ENCODE data around the gene NEK4.

NEK4 gene

DNA sequence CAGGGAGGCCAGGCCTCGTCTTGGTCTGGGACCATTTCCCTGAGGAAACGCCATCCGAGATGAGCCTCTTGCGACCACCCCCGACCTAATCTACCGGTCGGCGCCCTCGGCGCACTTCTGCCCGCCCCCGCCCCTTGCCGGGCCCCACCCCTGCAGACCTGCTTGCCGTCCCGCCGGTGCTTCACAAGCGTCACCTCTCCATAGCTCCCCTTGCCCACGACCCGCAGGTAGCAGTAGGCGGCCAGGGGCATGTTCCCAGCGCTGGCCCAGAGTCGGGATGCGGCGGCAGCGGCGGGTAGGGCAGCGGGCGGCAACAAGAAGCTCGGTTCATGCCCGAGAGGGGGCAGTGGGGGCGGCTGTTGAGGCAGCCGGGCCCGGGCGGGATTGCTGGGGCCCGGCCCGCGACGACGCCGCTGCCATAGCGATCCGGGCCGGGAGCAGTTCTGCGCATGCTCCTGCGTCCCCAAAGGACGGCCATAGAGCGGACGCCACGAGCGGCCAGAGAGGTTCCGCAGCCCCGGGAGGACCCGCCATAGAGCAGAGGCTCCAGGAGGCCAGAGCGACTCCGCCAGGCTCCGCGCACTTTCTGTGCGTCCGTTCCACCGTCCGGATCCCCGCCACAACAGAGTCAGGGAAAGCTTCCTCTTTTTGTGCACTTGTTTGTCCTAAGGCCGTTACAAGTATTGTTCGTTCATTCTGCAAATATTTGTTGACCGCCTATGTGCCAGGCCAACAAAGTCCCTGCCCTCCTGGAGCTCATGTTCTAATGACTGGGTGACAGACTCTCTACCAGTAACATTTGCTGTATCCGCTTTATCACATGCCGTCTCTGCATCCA lies at the start of gene NEK4:
Gene NEK4 (minus strand): TSS at position 445 of the 838 bp plus-strand sequence. CDS start 194 bp downstream, at position 251.
- peak; percentile 91 for DNase-seq
- H3K4me1 Mint-ChIP-seq, result peaks cover 23% of the 10 kb centered on the region
- peak within 1 kb of the TSS; percentile 88 for H3K4me3 Mint-ChIP-seq
- H3K27me3 Mint-ChIP-seq, result peaks cover 5% of the 10 kb centered on the region
- H3K9me3 Mint-ChIP-seq, result no peaks in the 10 kb centered on the region
- CTCF ChIA-PET, result interaction anchor here (0.5 to 1.3 kb wide), 3 partner anchors 28 to 358 kb away, joined by 3 to 6 read pairs (median 3); no protein-coding TSS in a partner anchor
- H3K27ac Mint-ChIP-seq, result peak within 1 kb of the TSS; percentile 86
- peaks cover 11% of the 10 kb centered on the region for H3K36me3 Mint-ChIP-seq

DNA sequence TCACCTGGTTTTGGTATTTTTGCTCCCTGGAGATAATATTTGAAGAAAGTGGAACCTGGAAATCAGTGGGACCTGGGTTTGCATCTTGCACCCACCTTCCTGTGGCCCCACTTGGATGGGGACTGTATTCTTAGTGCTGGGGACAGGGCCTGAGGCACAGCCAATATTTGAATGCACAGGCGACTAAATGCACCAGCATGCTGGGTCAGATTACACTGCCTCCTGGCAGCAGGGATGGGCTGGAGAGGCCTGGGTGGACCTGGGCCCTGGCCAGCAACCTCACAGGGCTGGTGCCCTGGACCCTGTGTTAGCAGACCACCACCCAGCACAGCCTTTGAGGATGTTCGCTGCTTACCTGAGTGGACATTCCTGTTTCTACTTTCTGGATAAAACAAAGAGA lies 49.2 kb upstream of the NEK4 start:
- Mint-ChIP-seq H3K4me1 (no peaks in the 10 kb centered on the region), H3K4me3 (no peak overlapping the region), H3K27ac (no peak overlapping the region), H3K27me3 (no peaks in the 10 kb centered on the region), H3K36me3 (no peaks in the 10 kb centered on the region), H3K9me3 (no peaks in the 10 kb centered on the region)
- DNase-seq, result no peak
- CTCF ChIA-PET, result interaction anchor here (1.5 to 2.3 kb wide), 2 partner anchors 11 to 19 kb away, joined by 3 to 9 read pairs; no protein-coding TSS in a partner anchor

DNA sequence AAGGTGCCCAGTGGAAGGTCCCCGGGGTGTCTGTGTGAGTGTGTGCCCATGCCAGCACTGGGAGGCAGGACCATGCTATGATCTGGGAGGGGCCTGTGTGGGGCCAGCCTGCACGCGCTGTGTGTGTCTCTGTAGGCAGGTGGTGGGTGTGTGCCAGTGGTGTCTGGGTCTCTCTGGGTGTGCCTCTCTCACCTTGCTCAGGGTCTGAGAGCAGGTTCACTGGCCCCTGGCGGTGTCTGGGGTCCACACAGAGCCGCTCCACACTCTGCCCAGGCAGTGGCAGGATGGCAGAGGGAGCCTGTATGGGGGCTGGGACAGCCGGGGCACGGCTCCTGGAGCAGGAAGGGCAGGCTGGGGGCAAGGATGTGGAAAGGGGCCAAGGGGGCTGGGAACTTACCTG lies 47.1 kb upstream of the NEK4 start:
- Mint-ChIP-seq H3K4me1 (no peaks in the 10 kb centered on the region), H3K27me3 (no peaks in the 10 kb centered on the region), H3K9me3 (no peaks in the 10 kb centered on the region), H3K4me3 (no peak overlapping the region), H3K27ac (no peak overlapping the region), H3K36me3 (no peaks in the 10 kb centered on the region)
- DNase-seq, result no peak
- CTCF ChIA-PET, result interaction anchor here (1.3 kb wide), 1 partner anchor 9 kb away, joined by 3 read pairs; no protein-coding TSS in a partner anchor

DNA sequence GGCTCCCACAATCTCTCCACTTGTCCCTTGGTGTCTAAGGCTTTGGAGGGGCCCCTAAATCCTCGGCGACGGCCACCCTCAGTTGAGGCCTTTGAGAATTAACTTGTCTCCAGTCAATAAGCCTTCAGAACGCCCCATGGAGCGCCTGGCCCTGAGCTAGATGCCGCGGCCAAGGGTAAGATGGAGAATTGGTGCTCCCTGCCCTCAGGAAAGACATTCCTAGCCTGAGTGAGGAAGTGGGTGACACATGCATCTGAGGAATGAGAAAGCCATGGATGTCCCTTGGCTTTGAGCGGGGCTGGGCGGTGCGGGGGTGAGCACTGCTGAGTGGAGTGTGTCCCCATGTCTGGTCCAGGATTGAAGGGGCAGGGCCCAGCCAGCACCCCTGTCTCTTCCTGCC lies 46.5 kb upstream of the NEK4 start:
- CTCF ChIA-PET, result interaction anchor here (1.3 to 1.5 kb wide), 2 partner anchors 9 to 19 kb away, joined by 3 to 4 read pairs; no protein-coding TSS in a partner anchor
- no peak for DNase-seq
- H3K36me3 Mint-ChIP-seq, result no peaks in the 10 kb centered on the region
- H3K9me3 Mint-ChIP-seq, result no peaks in the 10 kb centered on the region
- H3K27ac Mint-ChIP-seq, result no peak overlapping the region
- no peaks in the 10 kb centered on the region for H3K4me1 Mint-ChIP-seq
- no peaks in the 10 kb centered on the region for H3K27me3 Mint-ChIP-seq
- no peak overlapping the region for H3K4me3 Mint-ChIP-seq

DNA sequence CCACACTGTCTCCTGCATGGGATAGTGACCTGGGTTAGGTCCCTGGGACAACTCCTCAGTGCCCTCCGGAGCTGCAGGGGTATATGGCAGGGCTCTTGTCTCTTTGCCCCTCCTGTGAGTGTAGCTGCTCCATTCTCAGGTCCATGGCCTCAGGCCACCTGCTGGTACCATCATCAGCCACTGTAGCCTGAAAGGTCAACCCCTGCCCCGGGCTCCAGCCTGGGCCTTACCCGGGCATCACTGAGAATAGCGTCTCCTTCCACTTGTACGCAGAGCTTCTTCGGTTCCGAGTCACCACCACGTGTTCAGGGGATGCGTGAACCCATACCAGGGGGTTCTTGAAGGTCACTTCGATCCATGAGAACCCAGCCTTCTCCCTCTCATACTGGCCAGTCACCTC lies 45.9 kb upstream of the NEK4 start:
- no peak overlapping the region for H3K27ac Mint-ChIP-seq
- no peaks in the 10 kb centered on the region for H3K36me3 Mint-ChIP-seq
- DNase-seq, result no peak
- H3K27me3 Mint-ChIP-seq, result no peaks in the 10 kb centered on the region
- no peaks in the 10 kb centered on the region for H3K9me3 Mint-ChIP-seq
- H3K4me3 Mint-ChIP-seq, result no peak overlapping the region
- H3K4me1 Mint-ChIP-seq, result no peaks in the 10 kb centered on the region
- CTCF ChIA-PET, result interaction anchor here (1.3 to 1.5 kb wide), 2 partner anchors 10 to 18 kb away, joined by 3 to 4 read pairs; no protein-coding TSS in a partner anchor

DNA sequence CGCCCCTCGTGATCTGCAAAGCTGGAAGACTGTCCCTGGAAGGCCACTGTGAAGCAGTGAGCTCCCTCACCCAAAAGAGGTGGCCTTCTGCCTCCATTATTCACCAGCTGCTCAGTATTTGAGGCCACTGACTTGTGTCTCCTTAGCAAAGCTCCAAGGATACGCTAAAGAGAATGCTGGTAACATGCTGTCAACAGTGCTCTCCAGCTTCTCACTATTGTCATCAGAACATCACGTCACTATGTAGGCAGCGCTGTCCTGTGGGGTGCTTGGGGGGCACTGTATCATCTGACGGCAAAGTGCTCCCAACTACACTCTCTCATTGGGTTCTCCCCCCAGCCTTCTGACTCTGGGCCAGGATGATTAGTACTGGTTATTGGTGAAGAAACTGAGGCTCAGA lies 45.5 kb upstream of the NEK4 start:
- H3K4me1 Mint-ChIP-seq, result no peaks in the 10 kb centered on the region
- H3K27ac Mint-ChIP-seq, result no peak overlapping the region
- no peaks in the 10 kb centered on the region for H3K36me3 Mint-ChIP-seq
- no peak overlapping the region for H3K4me3 Mint-ChIP-seq
- CTCF ChIA-PET, result interaction anchor here (0.6 to 1.5 kb wide), 2 partner anchors 8 to 18 kb away, joined by 3 to 4 read pairs; no protein-coding TSS in a partner anchor
- no peak for DNase-seq
- no peaks in the 10 kb centered on the region for H3K27me3 Mint-ChIP-seq
- no peaks in the 10 kb centered on the region for H3K9me3 Mint-ChIP-seq

DNA sequence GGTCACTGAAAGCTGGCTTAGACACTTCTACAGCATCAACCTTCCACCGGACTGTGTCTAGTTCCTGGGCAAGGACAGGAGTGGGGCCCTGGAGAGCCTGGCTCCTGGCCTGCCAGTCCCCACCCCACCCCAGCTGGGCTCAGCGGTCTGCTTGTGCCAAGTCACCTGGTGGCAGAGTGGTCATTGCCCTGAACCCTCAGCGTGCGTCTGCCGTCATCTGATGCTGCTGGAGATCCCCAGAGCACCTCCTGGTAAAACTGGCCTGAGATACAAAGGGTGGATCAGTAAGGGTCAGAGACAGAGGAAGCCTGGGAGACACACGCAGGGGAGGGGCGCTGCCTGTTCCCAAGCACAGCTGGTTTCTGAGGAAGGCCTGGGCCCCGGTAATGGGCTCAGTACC lies 43.1 kb upstream of the NEK4 start:
- Mint-ChIP-seq H3K4me1 (peaks cover 5% of the 10 kb centered on the region), H3K27ac (no peak overlapping the region)

DNA sequence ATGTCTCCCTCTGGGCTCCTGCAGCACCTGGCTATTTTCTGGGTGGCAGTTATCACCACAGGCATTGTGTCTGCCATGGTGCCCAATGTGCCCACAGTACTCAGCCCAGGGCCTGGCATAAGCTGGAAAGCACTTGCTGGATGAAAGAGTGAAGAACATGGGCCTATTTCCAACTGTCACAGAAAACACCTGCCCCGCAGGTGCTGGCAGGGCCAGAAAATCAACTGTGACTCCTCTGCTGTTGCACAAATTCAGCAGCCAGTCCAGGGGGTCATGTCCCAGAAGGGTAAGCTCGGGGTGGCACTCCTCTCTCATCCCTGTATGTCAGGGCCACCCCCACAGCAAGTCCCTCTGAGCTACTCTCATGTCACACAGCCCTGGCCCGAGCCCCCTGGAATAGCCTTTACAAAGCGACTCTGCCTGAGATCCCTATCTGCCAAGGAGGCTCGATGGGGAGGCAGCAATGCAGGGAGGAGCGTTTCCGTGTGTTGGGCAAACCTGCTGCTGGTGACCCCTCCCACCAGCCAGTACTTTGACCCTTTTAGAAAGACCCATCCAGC lies 40.8 kb upstream of the NEK4 start:
- CTCF ChIA-PET, result interaction anchor here (1.0 to 2.0 kb wide), 2 partner anchors 10 to 12 kb away, joined by 3 to 8 read pairs; no protein-coding TSS in a partner anchor
- H3K9me3 Mint-ChIP-seq, result no peaks in the 10 kb centered on the region
- H3K4me3 Mint-ChIP-seq, result no peak overlapping the region
- no peak overlapping the region for H3K27ac Mint-ChIP-seq
- H3K4me1 Mint-ChIP-seq, result peaks cover 5% of the 10 kb centered on the region
- no peak for DNase-seq
- no peaks in the 10 kb centered on the region for H3K36me3 Mint-ChIP-seq
- peaks cover 22% of the 10 kb centered on the region for H3K27me3 Mint-ChIP-seq

More for the DNA sequence above, 43.1 kb upstream of the NEK4 start:
- peaks cover 6% of the 10 kb centered on the region for H3K27me3 Mint-ChIP-seq
- no peaks in the 10 kb centered on the region for H3K9me3 Mint-ChIP-seq
- no peak for DNase-seq
- no peak overlapping the region for H3K4me3 Mint-ChIP-seq
- CTCF ChIA-PET, result interaction anchor here (1.2 kb wide), 1 partner anchor 7 kb away, joined by 3 read pairs; no protein-coding TSS in a partner anchor
- no peaks in the 10 kb centered on the region for H3K36me3 Mint-ChIP-seq

DNA sequence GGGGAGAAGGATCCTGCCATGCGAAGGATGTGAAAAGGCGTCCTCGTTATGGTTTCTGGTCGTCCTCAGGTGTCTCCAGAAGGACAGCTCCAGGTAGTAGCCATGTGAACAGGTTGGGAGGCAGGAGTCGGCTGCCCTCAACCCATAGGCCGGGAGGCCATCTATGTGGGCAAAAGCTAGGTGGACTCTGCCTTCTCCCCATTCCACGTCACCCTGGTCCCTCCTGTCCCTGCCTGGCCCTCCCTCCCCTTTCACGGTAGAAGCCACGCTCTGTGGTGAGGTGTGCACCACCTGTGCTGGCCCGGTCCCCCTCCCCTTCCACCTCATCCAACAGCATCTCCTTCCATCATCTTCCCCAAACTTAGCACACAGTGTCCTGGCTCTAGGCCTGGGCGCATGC lies 40.2 kb upstream of the NEK4 start:
- Mint-ChIP-seq H3K4me1 (peaks cover 5% of the 10 kb centered on the region), H3K9me3 (no peaks in the 10 kb centered on the region), H3K4me3 (no peak overlapping the region), H3K27me3 (peaks cover 22% of the 10 kb centered on the region), H3K27ac (no peak overlapping the region), H3K36me3 (no peaks in the 10 kb centered on the region)
- CTCF ChIA-PET, result interaction anchor here (1.0 to 2.0 kb wide), 2 partner anchors 10 to 12 kb away, joined by 3 to 8 read pairs; no protein-coding TSS in a partner anchor
- DNase-seq, result no peak

DNA sequence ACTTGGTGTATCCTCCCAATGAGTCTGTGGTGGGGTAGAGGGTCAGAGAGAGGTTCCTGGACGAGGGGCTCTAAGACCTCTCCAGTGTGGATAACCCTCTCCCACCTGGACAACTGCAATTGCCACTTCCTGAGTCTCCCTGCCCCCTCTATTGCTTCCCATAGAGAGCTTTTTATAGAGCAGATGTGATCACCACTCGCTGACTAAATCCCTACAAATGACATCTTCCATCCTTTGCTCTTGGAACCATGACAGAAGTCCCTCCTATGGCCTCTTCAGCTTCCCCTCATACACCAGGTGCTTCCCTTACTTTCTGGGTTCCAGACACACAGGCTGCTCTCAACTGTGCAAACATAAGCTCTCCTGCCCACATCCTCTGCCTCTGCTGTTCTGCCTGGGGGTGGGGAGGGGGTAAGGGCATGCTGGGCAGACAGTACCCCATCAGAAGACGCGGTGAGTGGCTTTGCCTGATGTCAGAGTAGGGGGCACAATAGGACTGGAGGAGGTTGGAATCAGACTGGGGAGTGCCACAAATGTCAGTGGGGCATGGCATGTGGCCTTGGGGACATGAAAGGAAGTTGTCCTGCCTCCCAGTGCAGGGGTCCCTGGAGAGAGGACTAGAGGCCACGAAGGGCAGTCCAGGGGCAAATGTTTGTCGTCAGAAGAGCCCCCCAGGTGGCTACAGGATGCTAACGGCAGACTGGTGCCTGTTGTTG lies 39.1 kb upstream of the NEK4 start:
- no peaks in the 10 kb centered on the region for H3K9me3 Mint-ChIP-seq
- no peak overlapping the region for H3K4me3 Mint-ChIP-seq
- no peaks in the 10 kb centered on the region for H3K36me3 Mint-ChIP-seq
- CTCF ChIA-PET, result interaction anchor here (1.6 kb wide), 1 partner anchor 11 kb away, joined by 6 read pairs; no protein-coding TSS in a partner anchor
- peaks cover 5% of the 10 kb centered on the region for H3K4me1 Mint-ChIP-seq
- DNase-seq, result no peak
- H3K27me3 Mint-ChIP-seq, result peaks cover 22% of the 10 kb centered on the region
- H3K27ac Mint-ChIP-seq, result no peak overlapping the region

DNA sequence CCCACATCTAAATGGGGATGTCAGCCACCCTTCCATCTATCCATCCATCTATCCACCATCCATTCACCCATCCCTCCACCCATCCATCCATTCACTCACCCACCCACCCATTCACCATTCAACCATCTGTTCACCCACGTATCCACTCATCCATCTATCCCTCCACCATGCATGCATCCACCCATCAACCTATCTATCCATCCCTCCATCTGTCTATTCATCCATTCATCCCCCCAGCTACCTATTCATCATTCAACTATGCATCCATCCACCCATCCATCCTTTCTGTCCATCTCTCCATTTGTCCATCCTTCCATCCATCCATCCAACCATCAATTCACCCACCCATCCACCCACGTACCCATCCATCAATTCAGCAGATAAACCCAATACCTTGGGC lies 38.4 kb upstream of the NEK4 start:
- CTCF ChIA-PET, result interaction anchor here (1.1 to 1.6 kb wide), 3 partner anchors 11 to 38 kb away, joined by 3 to 6 read pairs (median 3); partner anchors contain the start of gene NEK4
- Mint-ChIP-seq H3K27me3 (peaks cover 22% of the 10 kb centered on the region), H3K4me3 (no peak overlapping the region), H3K27ac (no peak overlapping the region), H3K9me3 (no peaks in the 10 kb centered on the region), H3K36me3 (no peaks in the 10 kb centered on the region), H3K4me1 (peaks cover 5% of the 10 kb centered on the region)
- DNase-seq, result no peak

DNA sequence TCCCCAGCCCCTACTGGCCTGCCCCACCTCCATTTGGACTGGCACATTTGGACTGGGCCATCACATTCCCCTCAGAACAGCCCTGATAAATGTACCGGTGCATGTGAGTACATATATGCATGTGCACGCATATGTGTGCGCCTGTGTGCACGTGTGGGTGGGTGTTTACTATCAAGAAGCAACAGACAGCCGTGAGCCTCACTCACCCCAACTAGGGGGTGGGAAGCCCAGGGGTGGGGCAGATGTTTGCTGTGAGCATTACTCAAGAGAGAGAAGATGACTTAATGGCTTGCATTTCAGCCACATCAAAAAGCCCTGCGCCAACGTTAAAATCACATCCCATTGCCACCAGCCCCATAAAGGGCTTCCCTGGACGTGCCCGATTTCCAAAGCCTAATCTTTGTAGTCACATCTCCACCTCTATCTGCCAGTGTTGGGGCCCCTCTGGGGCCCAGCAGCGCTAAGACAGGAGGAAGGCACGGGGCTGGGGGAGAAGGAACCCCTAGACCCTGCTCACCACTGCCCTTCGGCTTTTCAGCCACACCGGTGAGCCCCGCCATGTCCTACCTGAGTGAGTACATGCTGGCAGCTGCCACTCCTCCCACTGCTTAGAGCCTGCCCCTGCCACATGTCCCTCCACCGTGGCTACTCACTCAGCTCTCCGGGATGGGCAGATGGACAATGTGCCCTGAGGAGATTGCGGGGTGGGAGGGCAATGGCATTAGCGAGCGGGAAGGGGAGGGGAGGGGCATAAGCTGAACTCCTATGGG lies 34.7 kb upstream of the NEK4 start:
- Mint-ChIP-seq H3K4me3 (no peak overlapping the region), H3K9me3 (no peaks in the 10 kb centered on the region), H3K4me1 (peaks cover 5% of the 10 kb centered on the region), H3K27ac (no peak overlapping the region), H3K36me3 (no peaks in the 10 kb centered on the region), H3K27me3 (peaks cover 25% of the 10 kb centered on the region)
- CTCF ChIA-PET, result interaction anchor here (2.2 kb wide), 1 partner anchor 16 kb away, joined by 7 read pairs; no protein-coding TSS in a partner anchor
- no peak for DNase-seq

DNA sequence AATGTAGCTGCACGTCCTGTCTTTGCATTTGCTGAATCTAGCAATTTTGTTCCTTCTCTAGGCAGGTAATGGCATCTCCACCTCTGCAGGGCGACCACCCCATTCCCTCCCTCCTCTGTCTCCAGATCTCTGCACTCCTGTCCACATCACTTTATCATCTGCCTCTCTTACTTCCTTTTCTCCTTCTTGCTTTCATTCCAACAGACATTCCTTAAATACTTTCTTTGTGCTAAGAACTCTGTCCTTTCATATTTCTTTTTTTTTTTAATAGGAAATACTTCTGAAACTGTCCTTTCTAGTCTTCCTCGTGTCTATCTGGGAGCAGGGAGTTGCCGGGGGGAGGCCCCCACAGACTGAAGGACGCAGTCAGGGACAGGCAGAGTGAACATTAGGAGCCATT lies 31.1 kb upstream of the NEK4 start:
- no peak overlapping the region for H3K27ac Mint-ChIP-seq
- no peaks in the 10 kb centered on the region for H3K36me3 Mint-ChIP-seq
- peaks cover 13% of the 10 kb centered on the region for H3K27me3 Mint-ChIP-seq
- CTCF ChIA-PET, result no interaction called here
- DNase-seq, result no peak
- no peak overlapping the region for H3K4me3 Mint-ChIP-seq
- no peaks in the 10 kb centered on the region for H3K9me3 Mint-ChIP-seq
- no peaks in the 10 kb centered on the region for H3K4me1 Mint-ChIP-seq
